AG04449 (cell line): ENCODE measurements around the gene PXMP4.

ENCODE experiments used
- CTCF ChIA-PET: fragments of 350-600 bp; formaldehyde crosslinking; extraction: SDS; loops from one replicate; lab custom pipeline; 2021; ENCODE audit warnings: antibody characterized with exemption; lab: Yijun Ruan, JAX
- POLR2A ChIA-PET: fragments of 400-600, 350-600 bp; formaldehyde crosslinking; extraction: SDS; loops from one replicate; lab custom pipeline; 2020; ENCODE audit warnings: antibody characterized with exemption, inconsistent platforms; lab: Yijun Ruan, JAX
- DNase-seq: peaks from one replicate; pipeline ENCODE4 v3.0.0-alpha.2; 2010; ENCODE audit warnings: low read depth, low spot score
- H3K4me3 ChIP-seq: 2 replicates; pipeline ENCODE4 v1.5.1; 2011; ENCODE audit warnings: low read depth, mild to moderate bottlenecking, control low read depth, low read length
- TF ChIP-seq, protein P1 (sequence below): IDR thresholded peaks from one replicate; pipeline ENCODE4 v1.5.1; 2011; ENCODE audit warnings: mild to moderate bottlenecking, moderate library complexity, low read length, control low read depth, inconsistent platforms; ENCODE audit not compliant: insufficient read depth; ENCODE audit errors: missing control alignments

The PXMP4 gene

DNA sequence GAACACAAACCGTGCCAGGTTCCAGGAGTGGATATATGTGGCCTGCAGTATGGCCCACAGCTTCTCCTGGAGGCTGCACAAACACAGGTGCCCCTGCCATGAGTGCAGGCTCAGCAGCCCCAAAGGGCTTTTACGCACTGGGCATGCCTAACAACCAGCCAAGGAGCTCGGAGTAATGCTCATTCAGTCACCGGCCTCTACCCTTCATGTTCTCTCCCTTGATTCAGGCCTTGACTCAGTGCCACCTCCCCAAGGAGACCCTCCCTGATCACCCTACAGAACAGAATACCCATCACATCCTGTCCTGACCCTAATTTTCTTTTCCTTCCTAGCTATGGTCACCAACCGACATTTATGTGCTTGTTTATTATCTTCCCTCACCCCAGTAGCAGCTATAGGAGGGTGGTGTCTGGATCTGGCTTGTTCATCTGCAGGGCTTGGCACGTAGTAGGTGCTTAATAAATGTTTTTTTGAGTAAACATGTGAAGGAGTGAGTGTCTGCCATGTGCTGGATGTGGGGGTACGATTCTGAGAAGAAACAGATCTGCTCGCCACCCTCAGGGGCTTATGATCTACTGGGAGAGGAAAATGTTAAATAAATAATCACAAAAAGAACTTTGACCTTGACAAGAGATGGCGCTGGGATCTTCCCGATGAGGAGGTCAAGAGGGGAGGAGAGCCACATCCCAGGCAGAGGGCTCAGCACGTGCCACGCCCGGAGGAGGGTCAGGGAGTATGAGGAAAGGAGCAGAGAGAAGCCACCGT lies 9.2 kb downstream of the PXMP4 start:
- CTCF ChIA-PET = interaction anchor here (1.0 kb wide), 1 partner anchor 15 kb away, joined by 3 read pairs; no protein-coding TSS in a partner anchor
- POLR2A ChIA-PET = interaction anchor here (0.9 kb wide), 1 partner anchor 9 kb away, joined by 3 read pairs; the partner anchor contains the start of gene PXMP4
- TF ChIP-seq, protein P1, sequence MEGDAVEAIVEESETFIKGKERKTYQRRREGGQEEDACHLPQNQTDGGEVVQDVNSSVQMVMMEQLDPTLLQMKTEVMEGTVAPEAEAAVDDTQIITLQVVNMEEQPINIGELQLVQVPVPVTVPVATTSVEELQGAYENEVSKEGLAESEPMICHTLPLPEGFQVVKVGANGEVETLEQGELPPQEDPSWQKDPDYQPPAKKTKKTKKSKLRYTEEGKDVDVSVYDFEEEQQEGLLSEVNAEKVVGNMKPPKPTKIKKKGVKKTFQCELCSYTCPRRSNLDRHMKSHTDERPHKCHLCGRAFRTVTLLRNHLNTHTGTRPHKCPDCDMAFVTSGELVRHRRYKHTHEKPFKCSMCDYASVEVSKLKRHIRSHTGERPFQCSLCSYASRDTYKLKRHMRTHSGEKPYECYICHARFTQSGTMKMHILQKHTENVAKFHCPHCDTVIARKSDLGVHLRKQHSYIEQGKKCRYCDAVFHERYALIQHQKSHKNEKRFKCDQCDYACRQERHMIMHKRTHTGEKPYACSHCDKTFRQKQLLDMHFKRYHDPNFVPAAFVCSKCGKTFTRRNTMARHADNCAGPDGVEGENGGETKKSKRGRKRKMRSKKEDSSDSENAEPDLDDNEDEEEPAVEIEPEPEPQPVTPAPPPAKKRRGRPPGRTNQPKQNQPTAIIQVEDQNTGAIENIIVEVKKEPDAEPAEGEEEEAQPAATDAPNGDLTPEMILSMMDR = no peak
- H3K4me3 ChIP-seq = no peak overlapping the region
- no peak for DNase-seq

DNA sequence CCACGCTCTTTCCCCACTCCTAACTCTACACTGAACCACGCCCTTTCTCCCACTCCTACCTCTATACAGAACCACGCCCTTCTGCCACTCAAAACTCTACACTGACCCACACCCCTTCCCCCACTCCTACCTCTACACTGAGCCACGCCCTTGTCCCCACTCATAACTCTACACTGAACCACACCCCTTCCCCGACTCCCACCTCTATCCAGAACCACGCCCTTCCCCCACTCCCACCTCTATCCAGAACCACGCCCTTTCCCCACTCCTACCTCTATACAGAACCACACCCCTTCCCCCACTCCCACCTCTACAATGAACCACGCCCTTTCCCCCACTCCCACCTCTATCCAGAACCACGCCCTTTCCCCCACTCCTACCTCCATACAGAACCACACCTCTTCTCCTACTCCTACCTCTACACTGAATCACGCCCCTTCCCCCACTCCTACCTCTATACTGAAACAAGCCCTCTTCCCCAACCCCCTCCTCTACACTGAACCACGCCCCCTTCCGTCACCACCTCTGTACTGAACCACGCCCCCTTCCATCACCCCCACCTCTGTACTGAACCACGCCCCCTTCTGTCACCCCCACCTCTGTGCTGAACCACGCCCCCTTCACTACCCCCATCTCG lies 10.1 kb downstream of the PXMP4 start:
- POLR2A ChIA-PET = no interaction called here
- CTCF ChIA-PET = interaction anchor here (1.0 kb wide), 1 partner anchor 16 kb away, joined by 3 read pairs; no protein-coding TSS in a partner anchor
- TF ChIP-seq, protein P1 = no peak
- no peak for DNase-seq
- H3K4me3 ChIP-seq = no peak overlapping the region

DNA sequence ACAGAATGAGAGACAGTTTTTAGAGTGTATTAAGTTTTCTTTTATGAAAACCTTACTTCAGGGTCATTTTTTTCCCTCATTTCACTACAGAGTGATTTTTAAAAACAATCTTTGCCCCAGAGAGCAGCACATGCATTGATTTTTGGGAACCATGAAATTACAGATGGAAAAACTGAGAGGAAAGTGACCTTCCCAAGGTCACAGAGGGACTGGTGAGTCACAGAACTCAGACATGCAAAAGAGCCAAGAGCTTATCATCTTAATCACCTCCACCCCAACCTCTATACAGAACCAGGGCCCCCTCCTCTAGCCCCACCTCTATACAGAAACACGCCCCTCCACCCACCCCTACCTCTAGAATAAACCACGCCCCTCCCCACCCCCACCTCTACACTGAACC lies 10.7 kb downstream of the PXMP4 start:
- no peak for DNase-seq
- no peak overlapping the region for H3K4me3 ChIP-seq
- ChIA-PET POLR2A (no interaction called here), CTCF (no interaction called here)
- TF ChIP-seq, protein P1 = no peak

DNA sequence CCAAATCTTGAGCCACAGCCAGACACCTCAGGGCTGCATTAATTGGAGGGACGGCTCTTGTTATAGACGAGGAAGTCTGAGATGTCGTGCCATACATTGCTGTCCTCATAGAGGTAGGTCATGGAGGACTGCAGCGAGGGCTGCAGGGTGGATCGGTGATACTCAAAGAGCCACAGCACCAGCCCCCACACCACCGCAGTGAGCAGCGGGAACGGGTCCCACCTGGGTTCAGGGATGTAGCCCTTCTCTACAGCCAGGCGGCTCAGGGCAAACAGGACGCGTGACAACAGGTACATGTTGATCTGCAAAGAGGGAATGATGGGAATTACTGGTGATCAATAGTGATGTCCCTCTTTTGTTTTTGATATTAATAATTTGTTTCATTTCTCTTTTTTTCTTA lies 12.4 kb downstream of the PXMP4 start:
- CTCF ChIA-PET = no interaction called here
- DNase-seq = no peak
- POLR2A ChIA-PET = no interaction called here
- H3K4me3 ChIP-seq = no peak overlapping the region
- TF ChIP-seq, protein P1 = no peak

DNA sequence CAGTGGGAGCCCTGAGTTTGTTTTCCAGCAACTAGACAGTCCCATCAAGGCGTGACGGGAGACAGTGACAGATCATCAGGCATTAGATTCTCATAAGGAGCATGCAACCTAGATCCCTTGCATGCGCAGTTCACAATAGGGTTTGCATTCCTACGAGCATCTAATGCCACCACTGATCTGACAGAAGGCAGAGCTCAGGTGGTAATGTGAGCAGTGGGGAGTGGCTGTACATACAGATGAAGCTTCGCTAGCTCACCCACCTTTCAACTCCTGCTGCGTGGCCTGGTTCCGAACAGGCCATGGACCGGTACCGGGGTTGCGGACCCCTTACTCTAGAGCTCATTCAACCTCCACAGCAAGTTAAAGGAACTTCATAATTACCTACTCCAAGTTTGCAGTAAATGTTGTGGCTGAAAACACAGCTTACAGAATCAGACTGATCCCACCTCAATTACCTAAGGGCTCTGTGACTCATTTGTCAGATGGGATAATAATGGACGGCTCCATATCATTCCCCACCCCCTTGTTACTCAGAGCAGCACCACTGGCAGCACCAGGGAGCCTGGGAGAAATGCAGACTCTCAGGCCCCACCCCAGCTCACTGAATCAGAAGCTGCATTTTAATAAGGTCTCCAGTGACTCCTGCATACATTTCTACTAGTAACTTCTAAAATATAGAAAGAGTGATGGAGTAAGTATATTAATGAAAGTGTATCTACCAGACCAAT lies 15.7 kb downstream of the PXMP4 start:
- DNase-seq = no peak
- ChIA-PET POLR2A (interaction anchor here (0.9 kb wide), 1 partner anchor 16 kb away, joined by 3 read pairs; the partner anchor contains the start of gene PXMP4), CTCF (no interaction called here)
- H3K4me3 ChIP-seq = no peak overlapping the region
- TF ChIP-seq, protein P1 = no peak
